Stimulated activated CD4-positive, alpha-beta T cell treated with anti-CD3 and anti-CD28 coated beads, Interleukin-1b, Interleukin-23, amount 100 ng/mL, for 1 hour (primary cell): ENCODE measurements around the gene HIVEP1.

Experiments used
- DNase-seq, 2 donors: peaks; one replicate each; pipeline ENCODE4 v3.0.0-alpha.2; 2020; ENCODE audit warnings: low read depth in 2 of 2

Gene HIVEP1

DNA sequence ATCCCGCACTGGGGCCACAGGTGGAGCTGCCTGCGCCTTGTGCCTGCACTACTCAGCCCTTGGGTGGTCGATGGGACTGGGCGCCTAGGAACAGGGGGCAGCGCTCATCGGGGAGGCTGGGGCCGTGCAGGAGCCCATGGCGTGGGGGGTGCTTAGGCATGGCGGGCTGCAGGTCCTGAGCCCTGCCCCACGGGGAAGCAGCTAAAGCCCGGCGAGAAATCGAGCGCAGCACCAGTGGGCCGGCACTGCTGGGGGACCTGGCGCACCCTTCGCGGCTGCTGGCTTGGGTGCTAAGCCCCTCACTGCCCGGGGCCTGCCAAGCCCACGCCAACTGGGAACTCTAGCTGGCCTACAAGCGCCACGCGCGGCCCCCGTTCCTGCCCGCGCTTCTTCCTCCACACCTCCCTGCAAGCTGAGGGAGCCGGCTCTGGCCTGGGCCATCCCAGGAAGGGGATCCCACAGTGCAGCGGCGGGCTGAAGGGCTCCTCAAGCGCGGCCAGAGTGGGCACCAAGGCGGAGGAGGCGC, 5.8 kb downstream of the HIVEP1 start:
- no peak for DNase-seq

DNA sequence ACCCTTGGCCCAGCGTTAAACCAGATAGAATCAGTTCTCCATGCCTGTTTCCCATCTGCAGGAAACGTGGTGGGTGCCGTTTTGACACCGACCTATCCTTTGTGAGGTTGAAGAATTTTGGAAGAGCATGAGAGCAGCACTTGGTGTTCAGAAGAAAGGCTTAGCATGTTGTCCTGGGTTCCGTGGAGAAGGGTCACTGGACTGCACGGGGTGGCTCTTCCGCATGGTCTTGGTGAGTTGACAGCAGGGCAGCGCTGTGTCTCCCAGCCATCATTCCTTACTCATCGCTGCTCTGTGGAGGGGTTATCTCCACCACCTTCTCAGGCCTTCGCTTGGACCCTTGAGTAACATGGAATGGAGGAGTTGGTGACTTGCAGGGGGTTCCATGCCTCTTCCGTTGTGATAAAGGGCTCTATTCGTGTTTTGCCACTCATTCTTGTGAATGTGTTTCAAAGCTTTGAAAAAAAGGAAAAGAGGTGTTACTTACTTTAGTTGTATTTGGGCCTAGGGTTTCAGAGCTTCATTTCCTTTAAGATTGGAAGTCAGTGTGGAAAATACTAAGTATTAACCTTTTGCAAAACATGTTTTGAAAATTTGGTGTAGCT, 8.2 kb downstream of the HIVEP1 start:
- DNase-seq: no peak

DNA sequence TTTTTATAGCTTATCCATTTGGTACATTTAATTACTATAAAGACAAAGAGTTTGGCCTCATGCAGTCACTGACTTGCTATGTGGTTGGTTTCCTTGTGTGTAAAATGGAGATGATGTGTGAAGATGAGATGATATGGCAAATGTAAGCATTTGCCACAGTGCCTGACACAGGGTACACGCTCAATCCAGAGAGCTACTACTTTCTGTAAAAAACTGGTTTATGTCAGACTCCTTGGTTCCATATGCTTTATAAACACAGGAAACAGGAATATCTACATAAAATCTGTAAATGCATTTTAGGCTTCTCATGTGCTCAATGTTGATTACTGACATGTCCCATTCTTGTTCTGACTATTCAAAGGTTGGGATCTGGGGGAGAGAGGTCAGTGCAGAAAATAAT, 10.4 kb downstream of the HIVEP1 start:
- DNase-seq: no peak

DNA sequence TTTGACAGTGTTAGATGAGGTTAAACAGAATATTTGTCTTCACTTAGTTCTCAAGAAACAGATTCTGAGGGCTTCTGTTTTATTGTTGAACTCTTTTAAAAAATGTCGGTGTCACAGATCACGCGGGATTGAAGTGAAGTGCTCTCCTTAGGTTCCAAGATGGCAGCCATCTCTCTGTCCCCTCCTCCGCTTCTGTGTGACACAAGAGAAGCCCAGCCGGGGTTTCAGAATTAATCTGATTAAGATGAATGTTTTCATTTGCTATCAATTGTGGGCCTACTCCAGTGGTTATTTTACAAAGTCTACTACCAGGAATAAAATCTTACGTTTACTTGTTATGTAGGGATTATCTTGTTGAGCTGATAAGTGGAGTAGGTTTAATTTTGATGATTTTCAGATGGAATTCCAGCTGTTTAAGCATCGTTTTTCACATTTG, 10.9 kb downstream of the HIVEP1 start:
- DNase-seq: no peak

DNA sequence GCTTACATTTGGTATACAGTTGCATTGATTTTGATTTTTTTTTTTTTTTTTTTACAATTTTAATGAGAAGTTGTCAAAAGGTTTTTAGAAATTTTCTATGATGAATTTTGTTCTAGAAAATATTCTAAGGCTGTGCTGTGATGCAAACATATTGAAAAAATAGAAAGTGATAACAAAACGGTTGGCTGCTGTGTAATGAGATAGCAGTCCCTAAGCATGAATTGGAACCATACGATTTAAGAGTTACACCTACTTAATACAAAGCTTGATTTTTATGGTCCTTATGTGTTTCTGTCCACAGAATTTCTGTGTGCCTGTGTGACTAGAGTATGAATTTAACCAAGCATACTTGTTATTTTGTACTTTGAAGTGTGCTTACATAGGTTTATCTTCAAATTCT, 12.1 kb downstream of the HIVEP1 start:
- no peak for DNase-seq

DNA sequence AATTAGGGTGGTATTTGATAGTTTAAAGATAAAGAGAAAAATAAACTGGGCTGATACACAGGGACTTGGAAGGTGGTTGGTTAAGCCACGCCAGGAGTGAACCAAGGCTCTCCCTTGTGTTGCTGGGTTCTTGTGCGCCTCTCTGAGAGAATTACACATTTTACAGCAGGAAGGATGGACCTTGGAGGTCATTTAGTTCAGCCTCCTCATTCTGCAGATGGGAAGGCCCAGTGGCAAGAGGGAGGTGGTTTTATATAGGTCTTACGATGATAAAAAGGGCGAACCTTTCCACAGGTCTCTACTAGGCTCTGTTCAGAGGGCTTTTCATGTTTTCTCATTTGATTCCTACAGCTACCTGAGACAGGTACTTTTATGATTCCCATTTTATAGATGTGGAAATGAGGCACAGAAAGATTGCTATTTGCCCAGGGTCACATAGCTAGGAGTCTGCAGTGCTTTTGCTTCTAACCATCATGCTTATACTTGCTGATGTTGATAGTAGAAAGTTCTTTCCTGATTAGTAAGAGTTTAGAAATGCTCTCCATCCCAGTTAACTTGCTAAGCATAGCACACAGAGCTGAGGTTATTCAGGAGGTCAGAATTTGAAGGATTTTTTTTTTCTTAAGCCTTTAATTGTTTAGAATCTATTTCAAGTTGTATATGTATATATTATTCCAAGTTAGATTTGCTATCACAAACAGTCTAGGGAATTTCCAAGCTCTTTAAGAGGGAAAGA, 12.8 kb downstream of the HIVEP1 start:
- no peak for DNase-seq

DNA sequence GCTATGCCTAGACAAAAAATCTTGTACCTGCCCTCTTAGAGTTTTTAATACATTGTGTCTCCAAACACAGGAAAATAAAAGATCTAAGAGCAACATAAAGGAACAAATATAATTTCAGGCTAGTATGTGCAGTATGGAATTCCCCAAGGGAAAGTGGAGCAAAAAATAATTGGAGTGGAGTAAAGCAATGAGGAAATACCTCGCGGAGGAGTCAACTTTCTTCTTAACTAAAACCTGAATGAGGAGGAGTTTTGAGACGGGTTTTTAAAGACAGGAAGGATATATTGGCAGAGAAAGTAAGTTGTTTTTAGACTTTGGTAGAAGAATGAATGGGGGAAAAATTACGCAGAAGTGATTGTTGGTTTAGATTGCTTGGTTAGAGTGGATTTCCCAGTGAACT, 14.0 kb downstream of the HIVEP1 start:
- DNase-seq: no peak

DNA sequence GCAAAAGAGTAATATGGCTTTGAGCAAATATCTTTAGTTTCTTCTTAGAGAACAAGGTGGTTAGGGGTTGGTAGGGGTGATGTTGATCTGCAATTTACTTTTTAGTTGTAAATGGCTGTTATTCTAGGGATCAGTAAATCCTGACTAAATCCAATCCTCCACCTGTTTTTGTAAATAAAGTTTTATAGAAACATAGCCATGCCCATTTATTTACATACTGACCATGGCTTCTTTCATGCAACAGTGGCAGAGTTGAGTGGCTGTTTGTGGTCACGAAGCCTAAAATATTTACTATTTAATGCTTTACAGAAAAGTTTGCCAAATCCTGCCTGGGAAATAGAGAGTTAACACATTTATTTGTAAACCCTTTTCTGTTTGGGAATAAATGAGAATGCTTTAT, 14.7 kb downstream of the HIVEP1 start:
- DNase-seq: no peak

DNA sequence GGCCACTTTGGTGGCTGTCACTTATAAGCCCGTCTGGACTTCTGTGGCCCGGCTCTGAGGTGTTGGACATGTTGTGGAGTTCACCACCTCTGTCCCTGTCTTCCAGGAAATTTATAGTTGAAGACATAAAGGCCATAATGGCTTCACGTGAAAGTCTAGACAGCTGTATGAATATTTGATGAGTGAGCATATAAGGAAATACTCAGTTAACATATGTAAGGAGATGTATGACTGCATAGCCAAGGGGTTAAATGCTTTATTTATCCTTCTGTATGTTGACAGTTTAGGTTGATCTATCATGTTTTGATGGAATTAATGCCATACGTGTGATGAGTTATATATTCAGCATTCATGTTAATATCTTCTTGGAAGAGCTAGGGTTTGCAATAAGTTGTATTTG, 16.1 kb downstream of the HIVEP1 start:
- DNase-seq: no peak

DNA sequence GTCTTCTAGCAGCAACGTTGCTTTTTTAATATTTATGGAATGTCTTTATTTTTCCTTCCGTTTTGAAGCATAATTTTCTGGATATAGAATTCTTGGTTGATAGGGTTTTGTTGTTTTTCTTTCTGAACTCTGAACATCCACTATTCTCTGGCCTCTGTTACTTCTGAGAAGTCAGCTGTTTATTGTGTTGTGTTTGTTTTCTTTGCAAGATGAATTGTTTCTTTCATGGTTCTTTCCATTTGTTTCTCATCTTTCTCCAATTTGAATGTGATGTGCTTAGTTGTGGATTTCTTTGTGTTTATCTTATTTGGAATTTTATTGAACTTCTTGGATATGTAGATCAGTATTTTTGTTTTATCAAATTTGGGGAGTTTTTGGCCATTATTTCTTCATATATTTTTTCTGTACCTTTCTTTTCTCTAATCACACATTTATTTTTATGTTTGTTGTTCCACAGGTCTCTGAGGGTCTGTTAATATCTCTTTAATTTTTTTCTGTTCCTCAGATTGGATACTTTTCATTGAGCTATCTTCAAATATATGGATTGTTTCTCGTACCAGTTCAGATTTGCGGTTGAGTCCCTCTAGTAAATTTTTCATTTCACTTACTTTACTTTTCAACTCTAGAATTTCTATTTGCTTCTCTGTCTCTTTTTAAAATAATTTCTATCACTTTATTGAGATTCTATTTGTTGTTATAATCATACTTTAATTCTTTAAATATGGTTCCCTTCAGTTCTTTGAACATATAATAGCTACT, 18.0 kb downstream of the HIVEP1 start:
- DNase-seq: no peak

DNA sequence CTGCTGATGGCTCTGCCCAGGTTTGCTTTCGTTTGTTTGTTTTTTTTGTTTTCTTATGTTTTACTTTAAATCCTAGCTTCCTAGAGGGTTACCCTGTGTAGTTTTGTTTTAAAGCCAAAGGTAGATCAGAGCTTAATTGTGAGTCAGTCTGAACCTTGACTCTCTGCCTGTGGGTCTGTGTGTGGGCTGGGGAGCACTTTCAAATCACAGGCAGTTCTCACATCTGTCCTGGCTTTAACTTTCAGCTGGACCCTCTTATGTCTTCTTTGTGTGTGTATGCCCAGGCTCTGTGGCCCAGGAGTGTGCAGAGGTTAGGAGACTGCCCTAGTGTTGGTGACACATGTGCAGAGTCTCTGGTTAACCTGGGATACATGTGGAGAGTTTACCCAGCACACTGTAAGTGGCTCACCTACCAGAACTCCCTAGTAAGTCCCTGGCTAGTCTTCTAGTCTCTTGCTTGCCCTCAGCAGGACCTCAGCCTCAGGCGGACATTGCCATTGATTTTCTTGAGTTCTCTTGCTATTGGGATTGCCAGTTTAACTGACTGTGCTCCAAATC, 19.0 kb downstream of the HIVEP1 start:
- no peak for DNase-seq

DNA sequence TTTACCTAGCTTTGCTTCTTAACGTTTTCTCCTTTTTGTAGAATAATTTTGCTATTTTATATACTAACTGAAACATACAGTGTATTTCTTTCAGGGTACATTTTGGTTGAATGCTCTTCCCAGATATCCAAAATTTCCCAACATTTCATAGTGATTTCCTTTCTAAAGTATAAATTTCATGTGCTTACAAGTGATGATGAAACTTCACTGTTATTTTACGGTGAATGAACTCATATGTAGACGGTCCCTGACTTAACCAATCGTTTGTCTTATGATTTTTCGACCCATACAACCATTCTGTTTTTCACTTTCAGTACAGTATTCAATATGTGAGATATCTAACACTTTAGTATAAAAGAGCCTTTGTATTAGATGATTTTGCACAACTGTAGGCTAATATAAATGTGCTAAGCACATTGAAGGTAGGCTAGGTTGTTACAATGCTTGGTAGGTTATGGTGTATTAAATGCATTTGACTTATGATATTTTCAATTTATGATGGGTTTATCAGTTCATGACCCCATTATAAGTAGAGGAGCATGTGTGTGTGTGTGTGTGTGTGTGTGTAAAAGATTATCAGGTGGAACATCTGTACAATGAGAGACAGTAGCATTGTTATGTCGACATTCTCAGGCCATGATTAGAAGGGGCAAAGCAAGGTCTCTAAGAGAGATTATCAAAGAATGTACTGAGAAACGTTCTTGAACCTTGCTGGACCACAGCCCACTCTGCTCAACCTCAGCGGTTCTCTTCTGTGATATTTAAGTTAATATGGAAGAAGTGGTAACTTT, 20.9 kb downstream of the HIVEP1 start:
- no peak for DNase-seq

DNA sequence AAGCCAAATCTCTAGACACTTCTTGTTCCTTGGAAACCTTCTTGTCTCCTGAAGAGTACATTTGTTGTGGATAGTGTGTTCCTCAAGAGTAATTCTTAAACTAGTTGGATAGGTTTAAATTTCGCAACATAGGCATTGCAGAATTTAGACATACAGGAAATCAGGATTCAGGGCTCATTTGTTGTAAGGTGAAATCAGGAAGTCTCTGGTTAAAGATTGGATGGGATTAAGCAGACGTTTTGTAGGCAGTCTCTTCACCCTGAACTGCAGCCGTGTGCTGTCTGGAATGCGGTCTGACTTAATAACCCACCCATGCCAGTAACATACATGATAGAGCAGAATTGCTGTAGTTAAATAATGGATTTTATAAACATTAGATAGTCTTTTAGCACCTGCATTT, 21.7 kb downstream of the HIVEP1 start:
- DNase-seq: no peak

DNA sequence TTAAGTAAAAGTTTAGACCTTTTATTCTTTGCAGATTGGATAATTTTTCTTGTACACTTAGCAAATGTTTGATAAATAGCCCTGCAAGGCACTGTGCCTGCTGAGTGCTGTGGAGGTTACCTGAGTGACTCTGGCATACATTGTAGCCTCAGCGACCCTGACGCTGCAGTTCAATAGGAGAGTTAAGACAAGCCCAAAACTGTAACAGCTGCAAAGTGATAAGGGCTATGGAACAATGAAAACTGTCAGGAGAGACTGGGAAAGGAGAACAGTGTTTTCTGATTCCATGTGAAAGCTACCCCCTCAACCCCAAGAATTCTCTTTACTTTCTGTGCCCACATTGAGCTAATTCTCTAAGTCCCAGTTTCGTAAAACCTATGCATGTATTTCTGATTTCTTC, 22.2 kb downstream of the HIVEP1 start:
- no peak for DNase-seq

DNA sequence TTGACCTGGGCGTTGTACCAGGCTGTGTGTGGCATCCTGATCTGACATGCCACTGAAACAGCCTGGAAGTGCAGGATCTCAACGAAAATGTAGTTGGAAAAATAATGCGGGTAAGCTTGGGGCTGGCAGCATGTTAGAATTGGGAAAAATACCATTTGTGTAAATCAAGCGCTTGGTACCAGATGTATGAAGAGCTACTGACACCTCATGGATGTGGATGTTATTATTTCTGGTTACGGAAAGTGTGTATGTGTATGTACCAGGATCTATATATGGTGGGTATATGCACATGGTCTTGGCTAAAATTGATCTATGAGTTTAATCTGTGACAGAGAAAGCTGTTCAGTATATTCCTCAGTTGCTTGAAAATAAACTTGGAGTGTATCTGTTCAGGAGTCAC, 22.7 kb downstream of the HIVEP1 start:
- no peak for DNase-seq

DNA sequence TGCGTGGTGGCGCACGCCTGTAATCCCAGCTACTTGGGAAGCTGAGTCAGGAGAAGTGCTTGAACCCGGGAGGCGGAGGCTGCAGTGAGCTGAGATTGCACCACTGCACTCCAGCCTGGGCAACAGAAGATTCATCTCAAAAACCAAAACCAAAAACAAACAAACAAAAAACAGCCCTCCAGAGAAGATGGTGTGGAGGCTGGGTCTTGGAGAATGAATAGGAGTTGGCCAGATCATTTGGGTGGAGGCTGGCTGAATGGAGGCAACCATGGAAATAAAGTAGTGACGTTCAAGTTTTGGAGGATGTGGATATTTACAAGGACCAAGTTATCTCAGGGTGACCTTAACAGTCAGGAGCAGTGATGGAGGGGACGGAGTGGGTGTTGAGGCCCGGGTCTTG, 24.7 kb downstream of the HIVEP1 start:
- DNase-seq: no peak

DNA sequence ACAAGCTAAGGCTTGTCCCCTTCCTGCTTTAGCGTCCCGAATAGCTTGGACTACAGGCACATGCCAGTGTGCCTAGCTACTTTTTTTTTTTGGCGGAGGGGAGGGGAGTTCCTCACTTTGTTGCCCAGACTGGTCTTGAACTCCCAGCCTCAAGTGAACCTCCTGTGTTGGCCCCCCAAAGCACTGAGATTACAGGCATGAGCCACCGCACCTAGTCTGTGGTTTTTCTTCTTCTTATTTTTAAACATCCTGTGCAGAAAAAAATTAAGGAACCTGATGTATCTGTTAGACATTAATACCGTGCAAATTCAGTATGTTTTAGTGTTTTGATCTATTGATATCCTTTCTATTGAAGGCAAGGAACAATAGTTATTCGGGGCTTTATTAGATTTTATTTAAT, 25.7 kb downstream of the HIVEP1 start:
- DNase-seq: no peak

DNA sequence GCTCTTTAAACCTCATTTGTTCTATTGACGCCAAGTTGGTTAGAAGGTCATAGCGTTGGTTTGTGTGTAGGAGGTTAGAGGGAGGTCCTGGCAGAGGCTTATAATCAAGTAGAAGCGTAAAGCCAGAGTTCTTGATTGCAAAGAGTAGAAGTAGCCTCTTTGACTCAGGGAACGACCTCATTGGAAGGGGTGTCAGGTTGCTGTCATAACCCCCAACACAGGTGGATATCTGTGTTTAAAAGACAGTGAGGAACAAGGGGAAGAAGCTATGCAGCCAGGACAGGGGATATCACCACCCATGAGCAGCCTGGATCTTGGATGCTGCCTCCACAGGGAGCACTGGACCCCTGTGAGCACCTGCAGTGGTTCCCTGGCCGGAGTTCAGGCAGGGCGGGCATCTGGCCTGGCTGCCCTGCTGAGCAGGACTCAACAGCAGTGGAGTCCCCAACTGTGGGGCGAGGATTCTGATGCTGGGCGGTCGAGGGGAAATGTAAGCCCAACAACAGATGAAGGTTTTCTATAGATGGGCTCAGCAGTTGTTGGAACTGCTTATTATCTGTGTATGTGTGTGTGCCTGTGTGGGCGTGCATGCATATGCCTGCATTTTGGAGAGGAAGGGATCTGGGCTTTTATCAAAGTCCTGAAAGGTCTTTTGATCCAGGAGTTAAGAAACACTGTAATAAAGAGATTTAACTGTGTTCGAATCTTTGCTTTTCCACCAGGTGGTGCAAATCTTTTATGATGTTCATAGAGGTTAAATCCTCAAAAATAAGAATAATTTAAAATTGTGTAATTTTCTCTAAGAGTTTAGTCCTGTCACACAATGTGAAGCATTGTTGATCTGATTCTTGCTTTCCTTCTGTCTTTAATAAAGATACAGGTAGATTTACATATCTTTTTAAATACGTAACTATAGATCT, 27.7 kb downstream of the HIVEP1 start:
- DNase-seq: no peak

DNA sequence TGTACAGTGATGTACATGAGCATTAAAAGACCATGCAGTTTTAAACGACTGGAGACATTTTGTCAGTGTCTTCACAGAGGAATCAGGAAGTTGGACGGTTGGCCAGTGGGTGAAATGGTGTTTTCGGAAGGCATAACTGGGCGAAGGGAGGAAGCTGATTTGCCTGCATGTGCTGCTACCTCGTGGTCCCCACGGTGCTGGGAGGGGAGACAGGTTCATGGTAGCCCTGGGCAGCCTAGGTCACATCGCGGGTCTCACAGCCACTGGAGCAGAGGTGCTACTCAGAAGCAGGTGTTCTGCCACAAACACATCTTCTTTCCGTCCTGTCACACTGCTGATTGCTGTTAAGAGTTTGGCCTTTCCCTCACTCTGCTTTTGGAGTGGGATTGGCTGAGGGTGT, 35.2 kb downstream of the HIVEP1 start:
- DNase-seq: no peak

DNA sequence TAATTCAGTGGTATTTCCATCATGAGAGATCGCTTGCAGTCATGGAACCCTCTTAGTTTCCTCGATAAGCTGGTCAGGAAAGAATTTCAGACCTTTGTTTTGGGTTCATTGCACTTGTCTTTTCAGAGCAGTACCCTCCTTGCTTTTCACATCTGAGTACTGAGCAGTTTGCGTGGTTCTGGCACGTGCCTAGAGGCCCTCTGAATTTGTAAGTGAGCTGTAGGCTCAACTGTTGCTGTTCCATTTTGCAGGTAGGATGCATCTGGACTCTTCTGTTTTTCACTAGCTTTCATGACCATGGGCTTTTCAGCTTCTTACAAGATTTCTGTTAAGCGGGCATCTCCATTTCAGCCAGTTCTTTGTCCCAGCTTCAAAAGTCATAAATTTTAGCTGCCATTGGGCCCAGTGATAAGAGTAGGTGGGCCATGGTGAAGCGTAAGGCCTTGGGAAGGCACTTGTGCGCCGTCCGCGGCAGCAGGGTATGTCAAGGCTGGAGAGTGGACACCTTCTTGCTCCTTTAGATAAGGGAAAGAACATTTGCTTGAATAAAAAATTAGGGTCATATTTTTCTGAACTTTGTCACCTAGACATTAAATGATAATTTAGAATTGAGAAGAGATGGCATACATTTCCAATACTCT, 35.8 kb downstream of the HIVEP1 start:
- no peak for DNase-seq
